HG02571 (cell line): ENCODE results near the gene AHCYL2.

ENCODE experiments used
- ATAC-seq: cut with Tn5 transposase; IDR thresholded peaks from one replicate; pipeline ENCODE4 v1.9.1; 2021; ENCODE audit warnings: mild to moderate bottlenecking, moderate library complexity; ENCODE audit not compliant: unreplicated experiment

AHCYL2 gene

GRCh38 chr7:129376778-129377700, 152.2 kb downstream of the AHCYL2 start:
- ATAC-seq = no peak

- ATAC-seq = no peak
Measured at GRCh38 chr7:129381710-129382484, 157.1 kb downstream of the AHCYL2 start.

GRCh38 chr7:129383542-129384132, 158.8 kb downstream of the AHCYL2 start:
- no peak for ATAC-seq

GRCh38 chr7:129385116-129385515, 160.3 kb downstream of the AHCYL2 start:
- ATAC-seq = no peak

GRCh38 chr7:129385598-129385997, 160.8 kb downstream of the AHCYL2 start:
- ATAC-seq = no peak

GRCh38 chr7:129386506-129386905, 161.7 kb downstream of the AHCYL2 start:
- no peak for ATAC-seq

GRCh38 chr7:129387537-129387936, 162.7 kb downstream of the AHCYL2 start:
- no peak for ATAC-seq

GRCh38 chr7:129388333-129389098, 163.7 kb downstream of the AHCYL2 start:
- no peak for ATAC-seq

GRCh38 chr7:129389829-129390228, 165.0 kb downstream of the AHCYL2 start:
- no peak for ATAC-seq

- ATAC-seq = no peak
Measured at GRCh38 chr7:129390314-129390713, 165.5 kb downstream of the AHCYL2 start.

GRCh38 chr7:129391546-129392171, 166.8 kb downstream of the AHCYL2 start:
- ATAC-seq = no peak

GRCh38 chr7:129393255-129393654, 168.4 kb downstream of the AHCYL2 start:
- no peak for ATAC-seq

- no peak for ATAC-seq
Measured at GRCh38 chr7:129394101-129394500, 169.3 kb downstream of the AHCYL2 start.

- ATAC-seq = no peak
Measured at GRCh38 chr7:129394982-129395914, 170.4 kb downstream of the AHCYL2 start.

- ATAC-seq = no peak
Measured at GRCh38 chr7:129401228-129401966, 176.6 kb downstream of the AHCYL2 start.

GRCh38 chr7:129401967-129402860, 177.4 kb downstream of the AHCYL2 start:
- ATAC-seq = no peak

GRCh38 chr7:129405527-129405926, 180.7 kb downstream of the AHCYL2 start:
- no peak for ATAC-seq
